ENCODE measurements around the gene KCNQ1OT1. TPM values are rescaled to one million over a fixed set of nuclear protein-coding genes. Genes with fewer than 3 reads are reported as not detected.

The KCNQ1OT1 gene
- total RNA-seq, 1 experiment from 2014 or later, result 2.4 TPM

GRCh38 chr11:2577031-2577990 is 122.5 kb downstream of the KCNQ1OT1 start:
- TF ChIP-seq ZNF121 (CRISPR knock-in tag; IDR thresholded peaks at IDR 0.05) (no peak), ARID4B (CRISPR knock-in tag; IDR thresholded peaks at IDR 0.05; ENCODE audit: borderline replicate concordance) (no peak), ZNF263 (CRISPR knock-in tag; IDR thresholded peaks at IDR 0.05; ENCODE audit: low read depth) (no peak)
- ChIA-PET CTCF (no interaction called here), POLR2A (no interaction called here)
- no peaks in the 10 kb centered on the region for H3K36me3 Mint-ChIP-seq
- DNase-seq (ENCODE audit: low spot score) (peak; percentile 19), ATAC-seq (no peak)
- no peaks in the 10 kb centered on the region for H3K4me1 Mint-ChIP-seq
- no peak overlapping the region for H3K4me3 Mint-ChIP-seq
- H3K27me3 Mint-ChIP-seq (ENCODE audit: low read depth), result peaks cover 59% of the 10 kb centered on the region
- H3K27ac Mint-ChIP-seq, result no peak overlapping the region
- no peaks in the 10 kb centered on the region for H3K9me3 Mint-ChIP-seq

DNA sequence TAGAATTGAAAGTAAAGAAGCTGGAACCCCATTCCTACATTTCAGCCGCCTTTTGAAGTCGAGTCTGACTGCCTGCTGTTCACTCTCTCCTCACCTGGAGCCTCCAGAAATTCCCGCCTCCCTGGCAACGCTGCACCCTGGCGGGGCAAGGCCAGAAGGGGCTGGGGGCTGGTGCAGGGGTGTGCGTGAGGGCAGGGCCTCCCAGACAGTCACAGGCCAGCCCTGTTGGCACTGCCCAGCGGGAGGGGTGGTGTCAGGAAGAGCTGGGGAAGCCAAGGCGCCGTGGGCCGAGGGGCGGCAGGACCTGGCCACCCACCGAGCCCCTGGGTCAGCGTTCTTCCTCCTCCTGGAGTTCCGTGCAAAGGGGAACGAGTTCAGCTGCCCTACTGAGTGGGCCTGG is 123.2 kb downstream of the KCNQ1OT1 start:
- peak; percentile 10 for DNase-seq (ENCODE audit: low spot score)
- TF ChIP-seq FOXP1 (CRISPR knock-in tag; IDR thresholded peaks at IDR 0.05; ENCODE audit: borderline replicate concordance) (peak; percentile 9; the same call in 1 of the 2 replicates), IRF1 (CRISPR knock-in tag; IDR thresholded peaks at IDR 0.05) (no peak), NFE2L1 (CRISPR knock-in tag; IDR thresholded peaks at IDR 0.05) (no peak), MYBL2 (CRISPR knock-in tag; IDR thresholded peaks at IDR 0.05) (no peak)
- TF ChIP-seq, protein P1, sequence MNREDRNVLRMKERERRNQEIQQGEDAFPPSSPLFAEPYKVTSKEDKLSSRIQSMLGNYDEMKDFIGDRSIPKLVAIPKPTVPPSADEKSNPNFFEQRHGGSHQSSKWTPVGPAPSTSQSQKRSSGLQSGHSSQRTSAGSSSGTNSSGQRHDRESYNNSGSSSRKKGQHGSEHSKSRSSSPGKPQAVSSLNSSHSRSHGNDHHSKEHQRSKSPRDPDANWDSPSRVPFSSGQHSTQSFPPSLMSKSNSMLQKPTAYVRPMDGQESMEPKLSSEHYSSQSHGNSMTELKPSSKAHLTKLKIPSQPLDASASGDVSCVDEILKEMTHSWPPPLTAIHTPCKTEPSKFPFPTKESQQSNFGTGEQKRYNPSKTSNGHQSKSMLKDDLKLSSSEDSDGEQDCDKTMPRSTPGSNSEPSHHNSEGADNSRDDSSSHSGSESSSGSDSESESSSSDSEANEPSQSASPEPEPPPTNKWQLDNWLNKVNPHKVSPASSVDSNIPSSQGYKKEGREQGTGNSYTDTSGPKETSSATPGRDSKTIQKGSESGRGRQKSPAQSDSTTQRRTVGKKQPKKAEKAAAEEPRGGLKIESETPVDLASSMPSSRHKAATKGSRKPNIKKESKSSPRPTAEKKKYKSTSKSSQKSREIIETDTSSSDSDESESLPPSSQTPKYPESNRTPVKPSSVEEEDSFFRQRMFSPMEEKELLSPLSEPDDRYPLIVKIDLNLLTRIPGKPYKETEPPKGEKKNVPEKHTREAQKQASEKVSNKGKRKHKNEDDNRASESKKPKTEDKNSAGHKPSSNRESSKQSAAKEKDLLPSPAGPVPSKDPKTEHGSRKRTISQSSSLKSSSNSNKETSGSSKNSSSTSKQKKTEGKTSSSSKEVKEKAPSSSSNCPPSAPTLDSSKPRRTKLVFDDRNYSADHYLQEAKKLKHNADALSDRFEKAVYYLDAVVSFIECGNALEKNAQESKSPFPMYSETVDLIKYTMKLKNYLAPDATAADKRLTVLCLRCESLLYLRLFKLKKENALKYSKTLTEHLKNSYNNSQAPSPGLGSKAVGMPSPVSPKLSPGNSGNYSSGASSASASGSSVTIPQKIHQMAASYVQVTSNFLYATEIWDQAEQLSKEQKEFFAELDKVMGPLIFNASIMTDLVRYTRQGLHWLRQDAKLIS (CRISPR knock-in tag; IDR thresholded peaks at IDR 0.05; ENCODE audit: borderline replicate concordance), result no peak
- Mint-ChIP-seq H3K27ac (no peak overlapping the region), H3K27me3 (ENCODE audit: low read depth) (peaks cover 54% of the 10 kb centered on the region), H3K36me3 (no peaks in the 10 kb centered on the region), H3K4me1 (no peaks in the 10 kb centered on the region), H3K4me3 (no peak overlapping the region), H3K9me3 (no peaks in the 10 kb centered on the region)
- ChIA-PET POLR2A (no interaction called here), CTCF (no interaction called here)
- ATAC-seq, result no peak

DNA sequence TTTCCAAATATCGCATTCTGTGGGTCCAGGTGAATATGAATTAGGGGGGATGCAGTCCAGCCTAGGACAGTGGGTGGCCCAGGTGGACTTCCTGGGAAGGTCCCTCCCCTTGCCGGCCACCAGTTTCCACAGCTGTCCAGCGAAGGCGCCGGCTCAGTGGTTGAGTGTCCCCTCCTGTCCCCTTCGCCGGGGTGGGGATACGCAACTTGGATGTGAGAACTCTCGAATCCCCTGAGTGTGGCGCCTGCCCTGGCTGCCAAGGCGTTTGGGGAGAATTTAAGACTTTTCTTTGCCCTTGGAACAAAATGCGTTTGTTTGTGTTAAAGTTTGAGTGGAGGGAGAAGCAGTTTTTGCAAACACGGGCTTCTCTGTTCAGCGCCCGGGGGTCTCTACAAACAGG is 123.7 kb downstream of the KCNQ1OT1 start:
- ATAC-seq (no peak), DNase-seq (ENCODE audit: low spot score) (peak; percentile 6)
- no peaks in the 10 kb centered on the region for H3K9me3 Mint-ChIP-seq
- H3K36me3 Mint-ChIP-seq, result no peaks in the 10 kb centered on the region
- H3K4me3 Mint-ChIP-seq, result no peak overlapping the region
- ChIA-PET POLR2A (no interaction called here), CTCF (no interaction called here)
- H3K4me1 Mint-ChIP-seq, result no peaks in the 10 kb centered on the region
- no peak overlapping the region for H3K27ac Mint-ChIP-seq
- peaks cover 52% of the 10 kb centered on the region for H3K27me3 Mint-ChIP-seq (ENCODE audit: low read depth)
- TF ChIP-seq TCF7 (CRISPR knock-in tag; IDR thresholded peaks at IDR 0.05; ENCODE audit: low read depth) (no peak), GRHL2 (CRISPR knock-in tag; IDR thresholded peaks at IDR 0.05; ENCODE audit: insufficient replicate concordance, severe bottlenecking) (no peak), ERG (CRISPR knock-in tag; IDR thresholded peaks at IDR 0.05) (no peak), ESRRA (CRISPR knock-in tag; IDR thresholded peaks at IDR 0.05; ENCODE audit: borderline replicate concordance) (no peak), NFATC4 (CRISPR knock-in tag; IDR thresholded peaks at IDR 0.05) (no peak)
- TF ChIP-seq, protein P2, sequence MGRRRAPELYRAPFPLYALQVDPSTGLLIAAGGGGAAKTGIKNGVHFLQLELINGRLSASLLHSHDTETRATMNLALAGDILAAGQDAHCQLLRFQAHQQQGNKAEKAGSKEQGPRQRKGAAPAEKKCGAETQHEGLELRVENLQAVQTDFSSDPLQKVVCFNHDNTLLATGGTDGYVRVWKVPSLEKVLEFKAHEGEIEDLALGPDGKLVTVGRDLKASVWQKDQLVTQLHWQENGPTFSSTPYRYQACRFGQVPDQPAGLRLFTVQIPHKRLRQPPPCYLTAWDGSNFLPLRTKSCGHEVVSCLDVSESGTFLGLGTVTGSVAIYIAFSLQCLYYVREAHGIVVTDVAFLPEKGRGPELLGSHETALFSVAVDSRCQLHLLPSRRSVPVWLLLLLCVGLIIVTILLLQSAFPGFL (CRISPR knock-in tag; IDR thresholded peaks at IDR 0.05; ENCODE audit: borderline replicate concordance), result no peak
- TF ChIP-seq, protein P3, sequence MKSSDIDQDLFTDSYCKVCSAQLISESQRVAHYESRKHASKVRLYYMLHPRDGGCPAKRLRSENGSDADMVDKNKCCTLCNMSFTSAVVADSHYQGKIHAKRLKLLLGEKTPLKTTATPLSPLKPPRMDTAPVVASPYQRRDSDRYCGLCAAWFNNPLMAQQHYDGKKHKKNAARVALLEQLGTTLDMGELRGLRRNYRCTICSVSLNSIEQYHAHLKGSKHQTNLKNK (CRISPR knock-in tag; IDR thresholded peaks at IDR 0.05), result no peak
